ENCODE data around the gene GSG1.

GRCh38 chr12:13117029-13117428, 13.6 kb upstream of the GSG1 start:
- no peak for TF ChIP-seq YY1 (IDR thresholded peaks at IDR 0.05; ENCODE audit: insufficient read depth, insufficient read length)
- no peak for TF ChIP-seq ZNF274 (IDR thresholded peaks at IDR 0.05; ENCODE audit: low read depth, low read length)
- no peak for TF ChIP-seq SUZ12 (IDR thresholded peaks at IDR 0.05; ENCODE audit: extremely low read depth, insufficient read depth, insufficient read length)
